HG03439 (cell line): ENCODE data around the gene ZNF710.
"Not testable (repeated sequence)": the region's sequence is repeated elsewhere in the genome, so short reads cannot be mapped to it uniquely, and the experiment has no call there.

Experiments
- ATAC-seq: cut with Tn5 transposase; IDR thresholded peaks from one replicate; pipeline ENCODE4 v1.9.1; 2021; ENCODE audit warnings: mild to moderate bottlenecking, moderate library complexity; ENCODE audit not compliant: unreplicated experiment

Gene ZNF710

GRCh38 chr15:90055182-90055581 lies 54.1 kb downstream of the ZNF710 start:
- ATAC-seq, result no peak

GRCh38 chr15:90056529-90056928 lies 55.4 kb downstream of the ZNF710 start:
- no peak for ATAC-seq

GRCh38 chr15:90058308-90058707 lies 57.2 kb downstream of the ZNF710 start:
- ATAC-seq, result no peak

GRCh38 chr15:90058775-90059174 lies 57.7 kb downstream of the ZNF710 start:
- no peak for ATAC-seq

GRCh38 chr15:90059208-90059985 lies 58.3 kb downstream of the ZNF710 start:
- ATAC-seq, result peak; percentile 89

- no peak for ATAC-seq
These were observed 59.7 kb downstream of the ZNF710 start for GRCh38 chr15:90060797-90061196.

GRCh38 chr15:90062023-90062442 lies 60.9 kb downstream of the ZNF710 start:
- ATAC-seq, result no peak

GRCh38 chr15:90062462-90062932 lies 61.4 kb downstream of the ZNF710 start:
- no peak for ATAC-seq

GRCh38 chr15:90062973-90063769 lies 62.0 kb downstream of the ZNF710 start:
- no peak for ATAC-seq

- ATAC-seq, result no peak
These were observed 62.7 kb downstream of the ZNF710 start for GRCh38 chr15:90063770-90064247.

- no peak for ATAC-seq
These were observed 64.0 kb downstream of the ZNF710 start for GRCh38 chr15:90064911-90065681.

- no peak for ATAC-seq
These were observed 64.5 kb downstream of the ZNF710 start for GRCh38 chr15:90065682-90066049.

GRCh38 chr15:90067181-90067952 lies 66.2 kb downstream of the ZNF710 start:
- ATAC-seq, result no peak

GRCh38 chr15:90067953-90068606 lies 67.0 kb downstream of the ZNF710 start:
- ATAC-seq, result no peak

- not testable (repeated sequence) for ATAC-seq
These were observed 69.5 kb downstream of the ZNF710 start for GRCh38 chr15:90070623-90071022.

GRCh38 chr15:90071220-90071807 lies 70.2 kb downstream of the ZNF710 start:
- no peak for ATAC-seq

GRCh38 chr15:90072978-90073640 lies 72.0 kb downstream of the ZNF710 start:
- no peak for ATAC-seq

- ATAC-seq, result no peak
These were observed 72.9 kb downstream of the ZNF710 start for GRCh38 chr15:90074023-90074422.

GRCh38 chr15:90074916-90075315 lies 73.8 kb downstream of the ZNF710 start:
- no peak for ATAC-seq
